ENCODE data around the gene MAP2K3.

MAP2K3 gene

GRCh38 chr17:21249086-21249795 lies 35.3 kb upstream of the MAP2K3 start:
- DNase-seq (ENCODE audit: low read depth): no peak
- no peak overlapping the region for H3K4me3 ChIP-seq (ENCODE audit: low read depth, low read length)
- no peak for TF ChIP-seq CTCF (IDR thresholded peaks at IDR 0.05; ENCODE audit: control insufficient read depth, extremely low read depth, insufficient read depth)

- no peak for TF ChIP-seq CTCF (IDR thresholded peaks at IDR 0.05; ENCODE audit: control insufficient read depth, extremely low read depth, insufficient read depth)
- DNase-seq (ENCODE audit: low read depth): no peak
- no peak overlapping the region for H3K4me3 ChIP-seq (ENCODE audit: low read depth, low read length)
Measured at GRCh38 chr17:21249920-21250703, 34.4 kb upstream of the MAP2K3 start.

GRCh38 chr17:21250854-21251253 lies 33.7 kb upstream of the MAP2K3 start:
- no peak for TF ChIP-seq CTCF (IDR thresholded peaks at IDR 0.05; ENCODE audit: control insufficient read depth, extremely low read depth, insufficient read depth)
- H3K4me3 ChIP-seq (ENCODE audit: low read depth, low read length): no peak overlapping the region
- no peak for DNase-seq (ENCODE audit: low read depth)

- no peak overlapping the region for H3K4me3 ChIP-seq (ENCODE audit: low read depth, low read length)
- no peak for TF ChIP-seq CTCF (IDR thresholded peaks at IDR 0.05; ENCODE audit: control insufficient read depth, extremely low read depth, insufficient read depth)
- no peak for DNase-seq (ENCODE audit: low read depth)
Measured at GRCh38 chr17:21251337-21252010, 33.0 kb upstream of the MAP2K3 start.

- peak overlapping the region; percentile 57 for H3K4me3 ChIP-seq (ENCODE audit: low read depth, low read length)
- DNase-seq (ENCODE audit: low read depth): no peak
- no peak for TF ChIP-seq CTCF (IDR thresholded peaks at IDR 0.05; ENCODE audit: control insufficient read depth, extremely low read depth, insufficient read depth)
Measured at GRCh38 chr17:21252289-21252795, 32.2 kb upstream of the MAP2K3 start.

- peak within 1 kb of the TSS; percentile 57 for H3K4me3 ChIP-seq (ENCODE audit: low read depth, low read length)
- peak; percentile 9; the same call in 1 of the 2 replicates for TF ChIP-seq CTCF (IDR thresholded peaks at IDR 0.05; ENCODE audit: control insufficient read depth, extremely low read depth, insufficient read depth)
- DNase-seq (ENCODE audit: low read depth): peak; percentile 46
Measured at GRCh38 chr17:21252796-21253645, 31.5 kb upstream of the MAP2K3 start, which contains the start of gene NATD1. TSS of gene NATD1 (minus strand) at chr17:21253410. CDS start at chr17:21253264, 146 bp downstream.
